Suprapubic skin (tissue), 4 donors: Measurements from ENCODE around the gene DAAM1. TPM values are rescaled to one million over a fixed set of nuclear protein-coding genes. Genes with fewer than 3 reads are reported as not detected.

Experiments
- DNase-seq, 2 donors: peaks; one replicate each; pipeline ENCODE4 v3.0.0-alpha.2; 2019; ENCODE audit warnings: low spot score in 2 of 2
- H3K27ac ChIP-seq: fragments of 200-600 bp; sonication (generic); one replicate; pipeline ENCODE4 v1.5.1; 2019
- H3K27me3 ChIP-seq: fragments of 200-600 bp; sonication (generic); one replicate; pipeline ENCODE4 v1.5.1; 2019
- H3K36me3 ChIP-seq: fragments of 200-600 bp; sonication (generic); one replicate; pipeline ENCODE4 v1.5.1; 2019
- H3K4me1 ChIP-seq: fragments of 200-600 bp; sonication (generic); one replicate; pipeline ENCODE4 v1.5.1; 2019
- H3K4me3 ChIP-seq: fragments of 200-600 bp; sonication (generic); one replicate; pipeline ENCODE4 v1.5.1; 2019; ENCODE audit warnings: mild to moderate bottlenecking
- H3K9me3 ChIP-seq: fragments of 200-600 bp; sonication (generic); one replicate; pipeline ENCODE4 v1.5.1; 2019
- CTCF ChIP-seq, 2 donors: fragments of 200-600 bp in 1 of 2; fragments of 450-650 bp in 1 of 2; sonication (generic) in 1 of 2; IDR thresholded peaks; one replicate each; pipeline ENCODE4 v1.5.1; 2016 to 2019; ENCODE audit warnings: antibody characterized with exemption in 2 of 2, mild to moderate bottlenecking in 1 of 2, moderate library complexity in 1 of 2
- EP300 ChIP-seq: sonication (generic); formaldehyde crosslinking; IDR thresholded peaks from one replicate; pipeline ENCODE4 v1.6.1; 2017; ENCODE audit warnings: antibody characterized with exemption
- POLR2A ChIP-seq, 2 donors: fragments of 450-650 bp; IDR thresholded peaks; one replicate each; pipeline ENCODE4 v1.6.1; 2017; ENCODE audit warnings: antibody characterized with exemption in 2 of 2, mild to moderate bottlenecking in 2 of 2, moderate library complexity in 2 of 2
- POLR2AphosphoS5 ChIP-seq, 3 donors: sonication (generic); formaldehyde crosslinking; IDR thresholded peaks; one replicate each; pipeline ENCODE4 v1.6.1; 2017; ENCODE audit warnings: antibody characterized with exemption in 3 of 3
- WGBS: methylation state at CpG from one replicate; pipeline ENCODE4 v1.1.5; 2018; 5-methylcytosine and 5-hydroxymethylcytosine counted together
- total RNA-seq, 4 donors: library from RNA; depleted of rRNA; stranded (reverse); fragments of >200 nt; gene quantifications; one replicate each; pipeline ENCODE4 v1.1.0, GENCODE V29; 2016

Gene DAAM1
- total RNA-seq, 4 donors from 2014 or later: 103 to 196 (median 171) TPM

GRCh38 chr14:59177262-59177661 is 11.2 kb upstream of the DAAM1 start:
- Histone ChIP-seq H3K4me3 (no peak overlapping the region), H3K27me3 (no peaks in the 10 kb centered on the region), H3K27ac (no peak overlapping the region), H3K9me3 (no peaks in the 10 kb centered on the region), H3K4me1 (no peaks in the 10 kb centered on the region), H3K36me3 (no peaks in the 10 kb centered on the region)
- WGBS: 90% methylated on average over 2 of the region's 2 CpGs
- no peak for DNase-seq
- TF ChIP-seq POLR2AphosphoS5 (IDR thresholded peaks at IDR 0.05) (no peak), EP300 (no peak), CTCF (IDR thresholded peaks at IDR 0.05) (no peak), POLR2A (IDR thresholded peaks at IDR 0.05) (no peak)

GRCh38 chr14:59181791-59182190 is 6.7 kb upstream of the DAAM1 start:
- DNase-seq: no peak
- H3K27me3 ChIP-seq: no peaks in the 10 kb centered on the region
- TF ChIP-seq POLR2AphosphoS5 (IDR thresholded peaks at IDR 0.05): no peak
- no peak for TF ChIP-seq POLR2A (IDR thresholded peaks at IDR 0.05)
- TF ChIP-seq EP300: no peak
- TF ChIP-seq CTCF (IDR thresholded peaks at IDR 0.05): no peak
- H3K36me3 ChIP-seq: no peaks in the 10 kb centered on the region
- peaks cover 18% of the 10 kb centered on the region for H3K4me1 ChIP-seq
- H3K9me3 ChIP-seq: no peaks in the 10 kb centered on the region
- H3K4me3 ChIP-seq: no peak overlapping the region
- WGBS: 96% methylated on average over 1 of the region's 1 CpG
- H3K27ac ChIP-seq: no peak overlapping the region

GRCh38 chr14:59182641-59183040 is 5.8 kb upstream of the DAAM1 start:
- no peaks in the 10 kb centered on the region for H3K36me3 ChIP-seq
- H3K27me3 ChIP-seq: no peaks in the 10 kb centered on the region
- no peak overlapping the region for H3K27ac ChIP-seq
- TF ChIP-seq EP300: no peak
- TF ChIP-seq POLR2AphosphoS5 (IDR thresholded peaks at IDR 0.05): no peak
- no peak for TF ChIP-seq CTCF (IDR thresholded peaks at IDR 0.05)
- no peak for TF ChIP-seq POLR2A (IDR thresholded peaks at IDR 0.05)
- H3K4me3 ChIP-seq: no peak overlapping the region
- DNase-seq: no peak
- WGBS: 71% methylated on average over 5 of the region's 5 CpGs
- H3K4me1 ChIP-seq: peaks cover 26% of the 10 kb centered on the region
- H3K9me3 ChIP-seq: no peaks in the 10 kb centered on the region

GRCh38 chr14:59183150-59183549 is 5.3 kb upstream of the DAAM1 start:
- Histone ChIP-seq H3K36me3 (no peaks in the 10 kb centered on the region), H3K27ac (no peak overlapping the region), H3K27me3 (no peaks in the 10 kb centered on the region), H3K4me3 (no peak overlapping the region), H3K4me1 (peaks cover 29% of the 10 kb centered on the region), H3K9me3 (no peaks in the 10 kb centered on the region)
- TF ChIP-seq POLR2A (IDR thresholded peaks at IDR 0.05): no peak
- DNase-seq: no peak

GRCh38 chr14:59184396-59184795 is 4.1 kb upstream of the DAAM1 start:
- H3K4me3 ChIP-seq: no peak overlapping the region
- WGBS: 56% methylated on average over 3 of the region's 3 CpGs
- H3K9me3 ChIP-seq: no peaks in the 10 kb centered on the region
- H3K4me1 ChIP-seq: peaks cover 30% of the 10 kb centered on the region
- DNase-seq: no peak
- peak overlapping the region; percentile 59 for H3K27ac ChIP-seq
- no peaks in the 10 kb centered on the region for H3K36me3 ChIP-seq
- TF ChIP-seq CTCF (IDR thresholded peaks at IDR 0.05) (no peak), EP300 (no peak)
- no peaks in the 10 kb centered on the region for H3K27me3 ChIP-seq

GRCh38 chr14:59185676-59186075 is 2.8 kb upstream of the DAAM1 start:
- no peak for TF ChIP-seq POLR2A (IDR thresholded peaks at IDR 0.05)
- no peak for TF ChIP-seq POLR2AphosphoS5 (IDR thresholded peaks at IDR 0.05)
- no peak for TF ChIP-seq CTCF (IDR thresholded peaks at IDR 0.05)
- TF ChIP-seq EP300: no peak
- Histone ChIP-seq H3K27ac (no peak overlapping the region), H3K36me3 (no peaks in the 10 kb centered on the region), H3K27me3 (no peaks in the 10 kb centered on the region), H3K9me3 (no peaks in the 10 kb centered on the region), H3K4me3 (no peak overlapping the region), H3K4me1 (peaks cover 42% of the 10 kb centered on the region)
- 71% methylated on average over 2 of the region's 2 CpGs for WGBS
- no peak for DNase-seq
